HG03280 (cell line): ENCODE measurements around the gene CAPN9.
"Not testable (repeated sequence)": the region's sequence is repeated elsewhere in the genome, so short reads cannot be mapped to it uniquely, and the experiment has no call there.

Experiments
- ATAC-seq: cut with Tn5 transposase; IDR thresholded peaks from one replicate; pipeline ENCODE4 v1.9.1; 2021; ENCODE audit warnings: mild to moderate bottlenecking, moderate library complexity; ENCODE audit not compliant: unreplicated experiment

Gene CAPN9

GRCh38 chr1:230747127-230747730, at the start of gene CAPN9:
CAPN9 (plus strand) TSS chr1:230747388; CDS start chr1:230747497, 109 bp downstream.
- ATAC-seq, result no peak

- no peak for ATAC-seq
Measured at GRCh38 chr1:230698130-230698529, 49.1 kb upstream of the CAPN9 start.

GRCh38 chr1:230698964-230699363, 48.2 kb upstream of the CAPN9 start:
- ATAC-seq, result not testable (repeated sequence)

GRCh38 chr1:230699716-230700115, 47.5 kb upstream of the CAPN9 start:
- ATAC-seq, result no peak

- ATAC-seq, result no peak
Measured at GRCh38 chr1:230700132-230700531, 47.1 kb upstream of the CAPN9 start.

- no peak for ATAC-seq
Measured at GRCh38 chr1:230701434-230701833, 45.8 kb upstream of the CAPN9 start.

GRCh38 chr1:230701895-230702768, 45.1 kb upstream of the CAPN9 start:
- no peak for ATAC-seq

- ATAC-seq, result no peak
Measured at GRCh38 chr1:230702934-230703678, 44.1 kb upstream of the CAPN9 start.

GRCh38 chr1:230703679-230704385, 43.4 kb upstream of the CAPN9 start:
- no peak for ATAC-seq

- ATAC-seq, result no peak
Measured at GRCh38 chr1:230704830-230705229, 42.4 kb upstream of the CAPN9 start.

GRCh38 chr1:230705289-230706019, 41.7 kb upstream of the CAPN9 start:
- ATAC-seq, result no peak

- no peak for ATAC-seq
Measured at GRCh38 chr1:230706020-230706699, 41.0 kb upstream of the CAPN9 start.

GRCh38 chr1:230706887-230707731, 40.1 kb upstream of the CAPN9 start:
- no peak for ATAC-seq

- no peak for ATAC-seq
Measured at GRCh38 chr1:230707732-230708630, 39.2 kb upstream of the CAPN9 start.

GRCh38 chr1:230708631-230709580, 38.3 kb upstream of the CAPN9 start:
- no peak for ATAC-seq

GRCh38 chr1:230709619-230710542, 37.3 kb upstream of the CAPN9 start:
- ATAC-seq, result no peak
